CD4-positive, alpha-beta T cell (primary cell): ENCODE data around the gene ANAPC10. TPM values are rescaled to one million over a fixed set of nuclear protein-coding genes. Genes with fewer than 3 reads are reported as not detected.

Source experiments
- ATAC-seq: fragments of 200-7000 bp; cut with Tn5 transposase; one replicate; pipeline ENCODE4 v1.10.0; 2022; ENCODE audit warnings: mild to moderate bottlenecking; ENCODE audit not compliant: poor library complexity
- CTCF ChIA-PET: fragments of 350-600 bp; sonication (Branson Sonifier 250); formaldehyde crosslinking; loops from one replicate; lab custom pipeline; 2021; ENCODE audit warnings: antibody characterized with exemption, inconsistent platforms; lab: Charles Lee
- POLR2A ChIA-PET: fragments of 350-600 bp; sonication (Branson Sonifier 250); formaldehyde crosslinking; loops from one replicate; lab custom pipeline; 2021; ENCODE audit warnings: antibody characterized with exemption, inconsistent platforms; lab: Charles Lee
- DNase-seq, 14 experiments: peaks; one replicate each; pipeline ENCODE4 v3.0.0-alpha.2; 2013 to 2020; ENCODE audit warnings: mixed read lengths in 2 of 14
- H3K27ac ChIP-seq, 2 donors: one replicate each; pipeline versions ENCODE4 v1.5.1 to v1.7.0; 2013; ENCODE audit warnings: low read length in 2 of 2, low read depth in 1 of 2, mild to moderate bottlenecking in 1 of 2
- H3K27me3 ChIP-seq, 2 experiments: 1 replicate in 1 of 2; 2 replicates in 1 of 2; pipeline versions ENCODE4 v1.6.1 to v1.7.0; 2013; ENCODE audit warnings: low read length in 2 of 2, control low read depth in 1 of 2, mild to moderate bottlenecking in 1 of 2, moderate library complexity in 1 of 2; ENCODE audit not compliant: insufficient read depth in 2 of 2, control insufficient read depth in 1 of 2
- H3K36me3 ChIP-seq: one replicate; pipeline ENCODE4 v1.6.1; 2013; ENCODE audit warnings: low read length, control low read depth; ENCODE audit not compliant: insufficient read depth
- H3K4me1 ChIP-seq: one replicate; pipeline ENCODE4 v1.6.1; 2013; ENCODE audit warnings: low read length, control low read depth; ENCODE audit not compliant: insufficient read depth
- H3K4me3 ChIP-seq: one replicate; pipeline ENCODE4 v1.5.1; 2013; ENCODE audit warnings: mild to moderate bottlenecking, low read length, moderate library complexity
- H3K9me3 ChIP-seq, 2 experiments: 1 replicate in 1 of 2; 2 replicates in 1 of 2; pipeline versions ENCODE4 v1.6.1 to v1.7.0; 2013; ENCODE audit warnings: low read length in 2 of 2, mild to moderate bottlenecking in 2 of 2, control low read depth in 1 of 2, moderate library complexity in 1 of 2; ENCODE audit not compliant: control insufficient read depth in 1 of 2, insufficient read depth in 1 of 2
- H3K27ac Mint-ChIP-seq: one replicate; pipeline ENCODE4 v1.8.0; 2020; ENCODE audit warnings: mixed read lengths
- H3K27me3 Mint-ChIP-seq: one replicate; pipeline ENCODE4 v1.8.0; 2021; ENCODE audit warnings: mixed read lengths
- H3K36me3 Mint-ChIP-seq: one replicate; pipeline ENCODE4 v1.8.0; 2021; ENCODE audit warnings: low read depth, mixed read lengths
- H3K4me1 Mint-ChIP-seq: one replicate; pipeline ENCODE4 v1.8.0; 2021; ENCODE audit warnings: low read depth, mixed read lengths
- H3K4me3 Mint-ChIP-seq: one replicate; pipeline ENCODE4 v1.8.0; 2020; ENCODE audit warnings: mild to moderate bottlenecking, mixed read lengths
- H3K9me3 Mint-ChIP-seq: one replicate; pipeline ENCODE4 v1.8.0; 2020; ENCODE audit warnings: mixed read lengths
- intact Hi-C, 2 experiments: fragments of 100-400 bp; cut with DNase I in 1 of 2; cut with micrococcal nuclease in 1 of 2; formaldehyde crosslinking; loops; one replicate each; pipeline versions ENCODE4 v1.15.1 to v1.9.0; 2023 to 2025; cut with DNase I, micrococcal nuclease
- total RNA-seq, 174 experiments: library from RNA in 2 of 174; stranded (reverse) in 2 of 174; gene quantifications; one replicate each; pipeline ENCODE4 v1.2.3 and lab custom pipeline; 2021 to 2026
- TF ChIP-seq, protein P1 (sequence below): fragments of 200-600 bp; IDR thresholded peaks from one replicate; pipeline ENCODE4 v1.8.0; 2022; ENCODE audit warnings: antibody characterized with exemption, mild to moderate bottlenecking

The ANAPC10 gene
- total RNA-seq, 2 experiments from 2014 or later, result 25.8 to 27.5 TPM

- H3K27ac Mint-ChIP-seq, result no peak overlapping the region
- H3K27me3 ChIP-seq, result no peaks in the 10 kb centered on the region
- ATAC-seq, result no peak
- H3K27me3 Mint-ChIP-seq, result no peaks in the 10 kb centered on the region
- DNase-seq, result no peak
- peaks cover 28% of the 10 kb centered on the region for H3K4me1 Mint-ChIP-seq
- H3K4me3 Mint-ChIP-seq, result no peak overlapping the region
- H3K36me3 ChIP-seq, result peaks cover 5% of the 10 kb centered on the region
- H3K27ac ChIP-seq, result no peak overlapping the region
- peaks cover 59% of the 10 kb centered on the region for H3K36me3 Mint-ChIP-seq
- no peaks in the 10 kb centered on the region for H3K9me3 ChIP-seq
- intact Hi-C loops, result no loop called here
- no peaks in the 10 kb centered on the region for H3K9me3 Mint-ChIP-seq
- CTCF ChIA-PET, result no interaction called here
- POLR2A ChIA-PET, result no interaction called here
- TF ChIP-seq, protein P1, sequence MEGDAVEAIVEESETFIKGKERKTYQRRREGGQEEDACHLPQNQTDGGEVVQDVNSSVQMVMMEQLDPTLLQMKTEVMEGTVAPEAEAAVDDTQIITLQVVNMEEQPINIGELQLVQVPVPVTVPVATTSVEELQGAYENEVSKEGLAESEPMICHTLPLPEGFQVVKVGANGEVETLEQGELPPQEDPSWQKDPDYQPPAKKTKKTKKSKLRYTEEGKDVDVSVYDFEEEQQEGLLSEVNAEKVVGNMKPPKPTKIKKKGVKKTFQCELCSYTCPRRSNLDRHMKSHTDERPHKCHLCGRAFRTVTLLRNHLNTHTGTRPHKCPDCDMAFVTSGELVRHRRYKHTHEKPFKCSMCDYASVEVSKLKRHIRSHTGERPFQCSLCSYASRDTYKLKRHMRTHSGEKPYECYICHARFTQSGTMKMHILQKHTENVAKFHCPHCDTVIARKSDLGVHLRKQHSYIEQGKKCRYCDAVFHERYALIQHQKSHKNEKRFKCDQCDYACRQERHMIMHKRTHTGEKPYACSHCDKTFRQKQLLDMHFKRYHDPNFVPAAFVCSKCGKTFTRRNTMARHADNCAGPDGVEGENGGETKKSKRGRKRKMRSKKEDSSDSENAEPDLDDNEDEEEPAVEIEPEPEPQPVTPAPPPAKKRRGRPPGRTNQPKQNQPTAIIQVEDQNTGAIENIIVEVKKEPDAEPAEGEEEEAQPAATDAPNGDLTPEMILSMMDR, result no peak
- peaks cover 2% of the 10 kb centered on the region for H3K4me1 ChIP-seq
- no peak overlapping the region for H3K4me3 ChIP-seq
These were observed 22.1 kb downstream of the ANAPC10 start for GRCh38 chr4:145075742-145076468.

- H3K4me3 Mint-ChIP-seq, result no peak overlapping the region
- intact Hi-C loops, result no loop called here
- peaks cover 28% of the 10 kb centered on the region for H3K4me1 Mint-ChIP-seq
- H3K36me3 ChIP-seq, result peaks cover 5% of the 10 kb centered on the region
- H3K4me1 ChIP-seq, result peaks cover 2% of the 10 kb centered on the region
- ChIA-PET POLR2A (no interaction called here), CTCF (no interaction called here)
- H3K4me3 ChIP-seq, result no peak overlapping the region
- H3K27ac ChIP-seq, result no peak overlapping the region
- no peaks in the 10 kb centered on the region for H3K9me3 ChIP-seq
- ATAC-seq, result no peak
- peaks cover 31% of the 10 kb centered on the region for H3K36me3 Mint-ChIP-seq
- no peaks in the 10 kb centered on the region for H3K9me3 Mint-ChIP-seq
- TF ChIP-seq, protein P1, result no peak
- DNase-seq, result no peak
- H3K27me3 Mint-ChIP-seq, result no peaks in the 10 kb centered on the region
- H3K27me3 ChIP-seq, result no peaks in the 10 kb centered on the region
- no peak overlapping the region for H3K27ac Mint-ChIP-seq
These were observed 26.4 kb downstream of the ANAPC10 start for GRCh38 chr4:145071560-145071959.

GRCh38 chr4:145069361-145069760, 28.6 kb downstream of the ANAPC10 start:
- Mint-ChIP-seq H3K4me1 (peaks cover 29% of the 10 kb centered on the region), H3K27ac (no peak overlapping the region), H3K9me3 (no peaks in the 10 kb centered on the region), H3K4me3 (no peak overlapping the region), H3K36me3 (peaks cover 10% of the 10 kb centered on the region), H3K27me3 (no peaks in the 10 kb centered on the region)
- intact Hi-C loops, result no loop called here
- DNase-seq (no peak), ATAC-seq (no peak)
- no peak overlapping the region for H3K4me3 ChIP-seq
- H3K36me3 ChIP-seq, result no peaks in the 10 kb centered on the region
- no peaks in the 10 kb centered on the region for H3K9me3 ChIP-seq
- H3K4me1 ChIP-seq, result no peaks in the 10 kb centered on the region
- CTCF ChIA-PET, result no interaction called here
- POLR2A ChIA-PET, result no interaction called here
- no peaks in the 10 kb centered on the region for H3K27me3 ChIP-seq
- H3K27ac ChIP-seq, result no peak overlapping the region
- TF ChIP-seq, protein P1, result no peak
